ENCODE measurements around the gene BTG1.

- TF ChIP-seq EZH2 (optimal IDR thresholded peaks at IDR 0.05; ENCODE audit: low read depth, low read length) (no peak), CTCF (IDR thresholded peaks at IDR 0.05; ENCODE audit: low read length) (no peak)
Measured at GRCh38 chr12:92105110-92105509, 40.5 kb downstream of the BTG1 start.
